GM21737 (cell line): ENCODE data around the gene GPR162.

ENCODE experiments used
- ATAC-seq: cut with Tn5 transposase; IDR thresholded peaks from one replicate; pipeline ENCODE4 v1.9.1; 2021; ENCODE audit warnings: mild to moderate bottlenecking, moderate library complexity; ENCODE audit not compliant: unreplicated experiment

GPR162 gene

DNA sequence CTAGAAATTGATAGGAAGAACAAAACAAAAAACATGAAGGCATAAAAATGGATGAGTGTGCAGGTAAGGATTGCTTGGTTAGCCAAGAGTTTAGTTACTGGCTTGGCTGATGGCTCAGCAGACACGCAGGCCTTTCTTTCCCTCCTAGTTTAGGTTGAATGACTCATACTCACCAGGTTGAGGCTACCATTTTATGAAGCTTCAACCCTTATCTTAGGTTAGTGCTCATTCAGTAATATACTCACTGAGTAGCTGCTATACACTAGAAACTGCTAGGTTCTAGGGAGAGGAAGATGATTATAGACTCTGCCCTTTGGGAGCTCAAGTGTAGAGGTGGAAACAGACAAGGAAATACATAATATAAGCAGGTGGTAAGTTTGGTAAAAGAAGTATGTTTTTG, 12.6 kb downstream of the GPR162 start:
- no peak for ATAC-seq

DNA sequence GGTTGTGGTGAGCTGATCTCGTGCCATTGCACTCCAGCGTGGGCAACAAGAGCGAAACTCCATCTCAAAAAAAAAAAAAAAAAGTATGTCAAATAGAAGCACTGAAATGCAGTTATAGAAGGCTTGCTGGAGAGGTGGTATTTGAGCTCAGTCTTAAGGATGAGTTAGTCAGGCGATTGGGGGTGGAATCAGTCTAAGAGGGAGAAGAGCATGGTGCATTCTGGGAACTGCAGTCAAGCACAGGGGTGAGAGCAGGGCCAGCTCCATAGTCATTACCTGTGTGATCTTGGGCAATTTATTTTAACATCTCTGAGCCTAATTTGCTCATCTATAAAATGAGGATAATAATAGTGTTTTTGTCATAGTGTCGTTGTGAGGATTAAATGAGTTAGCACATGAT, 13.3 kb downstream of the GPR162 start:
- ATAC-seq, result no peak

GRCh38 chr12:6836851-6837250, 15.2 kb downstream of the GPR162 start:
- ATAC-seq, result no peak

- ATAC-seq, result no peak
These were observed 15.9 kb downstream of the GPR162 start for GRCh38 chr12:6837370-6838060.

DNA sequence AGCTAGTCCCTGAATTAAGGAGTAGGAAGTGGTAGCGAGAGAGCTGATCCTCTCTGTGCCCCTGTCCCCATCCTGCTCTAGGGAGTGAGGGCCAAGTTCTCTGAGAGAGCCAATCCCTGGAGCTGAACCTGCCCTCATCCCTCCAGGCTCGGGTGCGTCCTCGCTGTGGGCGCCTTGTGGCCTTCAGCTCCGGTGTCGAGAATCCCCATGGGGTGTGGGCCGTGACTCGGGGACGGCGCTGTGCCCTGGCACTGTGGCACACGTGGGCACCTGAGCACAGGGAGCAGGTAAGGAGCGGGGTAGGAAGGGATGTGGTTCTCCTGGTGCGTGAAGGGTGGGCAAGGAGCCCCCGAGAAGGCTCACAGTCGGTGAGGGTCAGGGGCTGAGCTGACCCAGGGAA, 17.2 kb downstream of the GPR162 start:
- ATAC-seq, result no peak

DNA sequence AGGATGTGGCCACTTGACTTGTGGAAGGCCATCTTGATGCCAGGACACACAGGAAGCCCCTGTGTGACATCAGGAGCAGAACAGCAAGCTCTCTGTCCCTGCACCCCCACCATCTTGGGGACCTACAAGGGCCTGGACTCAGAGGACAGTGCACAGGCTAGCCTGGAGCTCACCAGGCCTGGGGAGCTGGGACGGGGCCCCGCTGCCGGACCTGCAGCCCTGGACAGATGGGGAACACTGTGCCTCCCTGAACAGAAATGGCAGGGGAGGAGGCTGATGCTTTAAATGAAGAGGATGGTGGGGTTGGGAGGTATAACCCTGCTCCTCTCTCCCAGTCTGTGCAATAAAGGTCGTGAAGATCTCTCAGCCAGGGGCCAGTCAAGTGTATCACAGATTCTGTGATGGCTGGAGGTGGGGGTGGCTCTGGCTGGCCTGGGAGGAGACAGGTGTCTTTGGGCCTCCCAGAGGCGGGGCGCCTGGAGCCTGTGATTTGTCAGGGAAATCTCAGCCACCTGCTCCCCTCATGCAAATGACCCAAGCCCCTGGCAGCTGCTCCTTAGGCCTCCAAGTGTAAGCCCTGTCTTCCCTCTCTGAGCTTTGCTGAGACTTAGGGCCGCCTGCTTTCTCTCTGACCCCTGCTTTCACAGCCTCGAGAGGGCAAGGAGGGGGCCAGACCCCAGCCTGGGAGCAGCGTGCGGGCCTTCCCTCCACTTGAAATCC, 18.0 kb downstream of the GPR162 start:
- ATAC-seq, result peak; percentile 62

DNA sequence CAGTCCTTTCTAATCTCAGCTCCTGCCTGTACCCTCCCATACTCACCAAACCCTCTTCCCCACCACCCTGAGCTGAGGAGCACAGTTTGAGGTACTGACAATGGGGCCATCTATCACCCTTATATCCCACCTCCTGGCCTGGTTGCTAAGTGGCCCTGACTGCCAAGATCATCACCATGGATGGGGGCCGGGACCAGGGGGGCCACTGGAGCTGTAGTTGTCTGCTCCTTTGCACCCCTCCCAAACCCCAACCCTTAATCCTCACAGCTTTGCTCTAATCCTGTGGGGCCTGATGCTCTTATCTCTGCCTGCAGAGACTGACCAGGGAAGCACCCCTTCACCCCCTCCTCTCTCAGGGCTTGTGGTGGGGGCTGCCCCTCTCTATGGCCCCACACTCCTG, 18.7 kb downstream of the GPR162 start:
- ATAC-seq, result no peak

DNA sequence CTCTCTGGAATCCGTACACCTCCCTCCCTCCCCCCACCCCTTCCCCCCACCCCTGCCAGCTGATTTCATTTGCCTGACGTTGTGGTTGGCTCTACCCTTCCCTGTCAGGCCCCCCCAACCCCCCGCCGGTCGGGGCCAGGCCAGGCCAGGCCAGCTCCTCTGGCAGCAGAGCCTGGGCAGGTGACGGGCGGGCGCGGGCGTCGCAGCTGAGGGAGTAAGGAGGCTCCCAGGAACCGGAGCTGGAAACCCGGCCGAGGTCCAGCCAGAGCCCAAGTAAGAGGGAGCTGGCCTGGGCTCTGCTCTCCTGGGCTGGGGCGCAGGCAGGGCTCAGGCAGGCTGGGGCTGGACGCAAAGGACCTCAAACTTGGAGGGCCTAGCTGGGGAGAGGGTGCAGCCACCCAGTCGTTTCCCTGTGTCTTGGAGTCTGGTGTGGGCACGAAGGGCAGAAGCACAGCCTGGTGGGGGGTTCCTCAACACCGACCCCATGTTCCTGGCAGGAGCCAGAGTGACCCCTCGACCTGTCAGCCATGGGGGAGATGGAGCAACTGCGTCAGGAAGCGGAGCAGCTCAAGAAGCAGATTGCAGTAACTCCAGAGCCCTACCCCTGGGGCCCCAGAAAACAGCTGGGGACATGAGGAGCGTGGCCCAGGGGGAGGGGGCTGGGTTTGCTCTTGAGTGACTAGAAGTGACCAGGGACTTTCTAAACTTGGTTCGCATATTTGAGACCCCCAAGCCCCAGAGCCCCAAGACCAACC, 19.3 kb downstream of the GPR162 start, which contains the start of gene GNB3:
GNB3 (plus strand) TSS at position 165 of the 755 bp plus-strand sequence; CDS start at position 528, 363 bp downstream.
- ATAC-seq, result no peak

DNA sequence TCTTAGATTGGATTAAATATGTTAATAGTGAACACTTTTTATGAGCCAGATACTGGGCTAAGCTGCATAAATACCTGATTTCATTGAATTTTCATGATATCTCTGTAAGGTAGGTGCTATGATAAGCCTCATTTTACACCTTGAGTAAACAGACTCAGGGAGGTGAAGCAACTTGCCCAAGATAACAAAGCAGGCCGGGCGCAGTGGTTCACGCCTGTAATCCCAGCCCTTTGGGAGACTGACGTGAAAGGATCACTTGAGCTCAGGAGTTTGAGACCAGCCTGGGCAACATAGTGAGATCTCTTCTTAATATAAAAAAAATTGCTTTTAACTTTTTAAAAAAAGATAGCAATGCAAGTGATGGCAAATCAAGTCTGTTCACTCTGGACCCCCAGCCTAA, 20.5 kb downstream of the GPR162 start:
- no peak for ATAC-seq

DNA sequence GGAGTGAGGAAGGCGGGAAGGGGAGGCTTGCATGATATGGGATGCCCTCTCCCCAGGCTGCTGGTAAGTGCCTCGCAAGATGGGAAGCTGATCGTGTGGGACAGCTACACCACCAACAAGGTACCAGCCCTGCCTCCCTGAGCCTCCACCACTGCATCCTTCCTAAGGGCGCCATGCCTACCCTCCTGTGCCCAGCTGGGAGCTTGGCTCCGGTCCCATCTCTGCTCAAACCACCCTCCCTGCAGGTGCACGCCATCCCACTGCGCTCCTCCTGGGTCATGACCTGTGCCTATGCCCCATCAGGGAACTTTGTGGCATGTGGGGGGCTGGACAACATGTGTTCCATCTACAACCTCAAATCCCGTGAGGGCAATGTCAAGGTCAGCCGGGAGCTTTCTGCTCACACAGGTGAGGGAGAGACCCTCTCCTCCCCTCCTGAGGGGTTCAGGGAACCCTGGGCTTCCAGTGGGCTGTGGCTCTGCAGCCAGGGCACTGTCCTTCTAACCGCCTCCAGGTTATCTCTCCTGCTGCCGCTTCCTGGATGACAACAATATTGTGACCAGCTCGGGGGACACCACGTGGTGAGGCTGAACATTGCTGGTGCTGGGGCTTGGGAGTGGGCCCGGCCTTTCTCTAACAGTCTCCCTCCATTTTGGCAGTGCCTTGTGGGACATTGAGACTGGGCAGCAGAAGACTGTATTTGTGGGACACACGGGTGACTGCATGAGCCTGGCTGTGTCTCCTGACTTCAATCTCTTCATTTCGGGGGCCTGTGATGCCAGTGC, 21.7 kb downstream of the GPR162 start:
- no peak for ATAC-seq

GRCh38 chr12:6845395-6845794, 23.8 kb downstream of the GPR162 start:
- no peak for ATAC-seq

- no peak for ATAC-seq
These were observed 24.8 kb downstream of the GPR162 start for GRCh38 chr12:6846316-6846869.

DNA sequence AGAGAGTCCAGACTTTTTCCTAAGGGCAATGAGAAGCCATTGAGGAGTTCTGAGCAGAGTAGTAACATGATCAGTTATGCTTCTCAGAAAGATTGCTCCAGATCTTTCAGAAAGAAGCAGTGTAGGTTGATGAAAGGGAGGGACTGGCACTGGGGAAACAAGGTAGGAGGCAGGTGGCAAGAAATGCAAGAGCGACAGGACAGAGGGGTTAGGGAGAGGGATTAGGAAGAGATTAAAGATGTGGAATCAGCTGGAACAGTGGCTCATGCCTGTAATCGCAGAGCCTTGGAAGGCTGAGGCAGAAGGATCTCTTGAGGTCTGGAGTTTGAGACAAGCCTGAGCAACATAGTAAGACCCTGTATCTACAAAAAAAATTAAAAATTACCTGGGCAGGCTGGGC, 26.1 kb downstream of the GPR162 start:
- no peak for ATAC-seq

GRCh38 chr12:6849427-6849826, 27.8 kb downstream of the GPR162 start:
- no peak for ATAC-seq

GRCh38 chr12:6849976-6850560, 28.4 kb downstream of the GPR162 start:
- no peak for ATAC-seq

GRCh38 chr12:6850796-6851152, 29.2 kb downstream of the GPR162 start:
- no peak for ATAC-seq

GRCh38 chr12:6851153-6851920, 29.7 kb downstream of the GPR162 start, which contains the start of gene CDCA3:
Gene CDCA3 (minus strand): TSS chr12:6851286. CDS start chr12:6850952, 334 bp downstream.
- peak; percentile 42 for ATAC-seq

GRCh38 chr12:6851921-6852650, 30.5 kb downstream of the GPR162 start, which contains the start of gene USP5:
Gene USP5 (plus strand): TSS chr12:6852150. CDS start chr12:6852180, 30 bp downstream.
- peak; percentile 73 for ATAC-seq
